GM21423 (cell line): ENCODE measurements around the gene MCF2L.

Experiments used
- ATAC-seq: cut with Tn5 transposase; IDR thresholded peaks from one replicate; pipeline ENCODE4 v1.9.1; 2021; ENCODE audit warnings: mild to moderate bottlenecking, moderate library complexity; ENCODE audit not compliant: unreplicated experiment

MCF2L gene

DNA sequence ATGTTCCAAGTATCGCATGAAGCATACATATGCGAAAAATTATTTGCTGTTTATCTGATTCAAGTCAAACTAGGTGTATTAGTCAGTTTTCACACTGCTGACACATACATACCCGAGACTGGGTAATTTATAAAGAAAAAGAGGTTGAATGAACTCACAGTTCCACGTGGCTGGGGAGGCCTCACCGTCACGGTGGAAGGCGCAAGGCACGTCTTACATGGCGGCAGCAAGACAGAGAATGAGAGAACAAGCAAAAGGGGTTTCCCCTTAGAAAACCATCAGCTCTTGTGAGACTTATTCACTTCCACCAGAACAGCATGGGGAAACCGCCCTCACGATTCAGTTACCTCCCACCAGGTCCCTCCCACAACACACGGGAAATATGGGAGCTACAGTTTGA, 176.5 kb downstream of the MCF2L start:
- ATAC-seq, result no peak

DNA sequence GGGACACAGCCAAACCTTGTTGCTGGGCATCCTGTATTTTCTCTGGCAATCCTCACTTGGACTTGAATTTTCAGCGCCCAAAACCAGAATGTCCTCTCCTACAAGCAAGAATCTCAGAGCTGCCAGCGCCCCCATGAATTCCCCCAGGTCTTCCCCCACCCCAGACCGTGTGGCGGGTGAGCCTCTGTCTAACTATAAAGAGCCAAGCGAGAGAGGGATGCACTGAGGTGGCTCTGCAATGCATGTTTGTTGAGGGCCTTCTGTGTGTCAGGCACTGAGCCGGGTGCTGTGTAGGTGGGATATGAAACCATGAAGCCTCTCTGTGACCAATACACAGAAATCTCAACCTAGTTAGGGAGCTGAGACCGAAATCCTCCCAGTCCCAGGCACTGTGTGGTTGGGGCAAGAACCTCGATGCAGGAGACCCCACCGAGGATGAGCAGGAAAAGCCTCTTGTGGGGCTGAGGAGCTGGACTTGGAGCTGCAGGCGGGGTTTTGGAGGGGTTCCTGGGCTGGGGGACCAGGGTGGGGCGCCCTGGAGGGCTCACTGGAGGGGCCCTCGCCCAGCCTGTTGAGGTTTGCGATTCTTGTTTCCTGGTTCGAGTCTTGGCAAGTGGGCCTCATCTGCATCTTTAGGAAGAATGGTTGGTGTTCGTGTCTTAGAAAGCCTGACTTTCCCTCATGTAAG, 177.0 kb downstream of the MCF2L start:
- ATAC-seq, result no peak

DNA sequence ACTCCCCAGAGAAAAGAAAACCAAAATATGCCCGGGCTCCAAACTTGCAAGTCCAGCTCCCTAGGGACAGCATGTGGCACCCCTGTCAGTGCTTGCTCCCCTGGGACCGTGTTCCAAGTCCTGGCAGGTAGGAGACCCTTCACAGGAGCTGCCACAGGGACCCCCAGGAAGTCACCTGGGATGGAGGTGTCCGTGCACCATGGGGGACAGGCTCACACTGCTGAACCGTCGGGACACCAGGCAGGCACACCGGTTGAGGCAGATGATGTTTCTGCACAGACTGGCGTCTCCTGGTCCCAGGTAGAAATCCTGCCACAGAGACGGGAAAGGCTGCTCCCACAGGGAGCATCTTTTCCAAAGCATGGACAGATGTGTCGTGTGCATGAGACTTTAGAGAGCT, 177.7 kb downstream of the MCF2L start:
- no peak for ATAC-seq

DNA sequence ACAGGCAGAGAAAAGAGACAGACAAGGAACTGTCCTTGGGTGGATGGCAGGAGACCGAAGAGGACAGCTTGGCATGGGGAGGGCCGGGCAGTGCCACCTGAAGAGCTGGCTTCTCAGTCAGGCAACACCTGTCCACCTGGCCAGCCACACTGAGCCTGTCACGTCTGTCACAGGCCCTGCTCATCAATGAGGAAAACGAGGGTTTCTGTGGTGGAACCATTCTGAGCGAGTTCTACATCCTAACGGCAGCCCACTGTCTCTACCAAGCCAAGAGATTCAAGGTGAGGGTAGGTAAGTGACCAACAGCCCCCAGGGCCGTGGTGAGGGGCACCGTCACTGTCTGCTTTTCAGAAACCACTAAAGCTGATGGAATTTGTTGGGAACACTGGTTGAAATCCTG, 178.2 kb downstream of the MCF2L start:
- ATAC-seq, result no peak

DNA sequence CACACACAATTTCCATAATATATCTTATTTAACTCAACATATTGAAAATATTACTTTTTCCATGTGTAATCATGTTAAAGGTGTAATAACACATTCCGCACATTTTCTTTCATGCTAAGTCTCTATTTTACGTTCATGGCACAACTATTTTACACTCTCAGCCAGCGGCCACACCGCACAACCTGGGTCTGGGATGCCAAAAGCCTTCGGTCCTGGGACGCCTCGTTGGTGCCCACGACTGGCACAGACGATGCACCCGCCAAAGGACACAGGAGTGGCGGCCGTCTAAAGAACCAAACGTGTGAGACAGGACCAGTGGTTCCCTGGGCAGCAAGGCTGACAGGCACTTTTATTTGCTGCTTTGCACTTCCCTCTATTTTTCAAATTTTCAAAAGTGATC, 179.4 kb downstream of the MCF2L start:
- no peak for ATAC-seq

DNA sequence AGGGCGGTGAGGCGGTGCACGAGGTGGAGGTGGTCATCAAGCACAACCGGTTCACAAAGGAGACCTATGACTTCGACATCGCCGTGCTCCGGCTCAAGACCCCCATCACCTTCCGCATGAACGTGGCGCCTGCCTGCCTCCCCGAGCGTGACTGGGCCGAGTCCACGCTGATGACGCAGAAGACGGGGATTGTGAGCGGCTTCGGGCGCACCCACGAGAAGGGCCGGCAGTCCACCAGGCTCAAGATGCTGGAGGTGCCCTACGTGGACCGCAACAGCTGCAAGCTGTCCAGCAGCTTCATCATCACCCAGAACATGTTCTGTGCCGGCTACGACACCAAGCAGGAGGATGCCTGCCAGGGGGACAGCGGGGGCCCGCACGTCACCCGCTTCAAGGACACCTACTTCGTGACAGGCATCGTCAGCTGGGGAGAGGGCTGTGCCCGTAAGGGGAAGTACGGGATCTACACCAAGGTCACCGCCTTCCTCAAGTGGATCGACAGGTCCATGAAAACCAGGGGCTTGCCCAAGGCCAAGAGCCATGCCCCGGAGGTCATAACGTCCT, 180.0 kb downstream of the MCF2L start:
- no peak for ATAC-seq
